Measurements from ENCODE around the gene MARK1. TPM values are rescaled to one million over a fixed set of nuclear protein-coding genes. Genes with fewer than 3 reads are reported as not detected.
A peak's percentile ranks its signal among the peaks of the same experiment; 100 is the strongest.

The MARK1 gene
- total and polyA plus RNA-seq, 2 of the 13 experiments (the other 11 are each of a cell fraction or from before 2014, with no cell fraction given), result not detected

GRCh38 chr1:220698607-220699016 lies 170.7 kb downstream of the MARK1 start (continued):
- TF ChIP-seq HNF1A (IDR thresholded peaks at IDR 0.05; ENCODE audit: low read depth) (peak; percentile 82), HNF1A (CRISPR knock-in tag; IDR thresholded peaks at IDR 0.05; ENCODE audit: borderline replicate concordance) (peak; percentile 94), ZNF891 (CRISPR knock-in tag; IDR thresholded peaks at IDR 0.05) (no peak), BRD4 (CRISPR knock-in tag; IDR thresholded peaks at IDR 0.05) (no peak), ZBTB49 (CRISPR knock-in tag; IDR thresholded peaks at IDR 0.05; ENCODE audit: borderline replicate concordance) (no peak), HNF1B (CRISPR knock-in tag; IDR thresholded peaks at IDR 0.05) (peak; percentile 91), GFI1 (CRISPR knock-in tag; IDR thresholded peaks at IDR 0.05; ENCODE audit: borderline replicate concordance) (peak; percentile 95), SIN3A (IDR thresholded peaks at IDR 0.05; ENCODE audit: borderline replicate concordance, low read depth, low read length) (0 out of 2 replicates have a peak, but pooled peaks have one; percentile 46), ZNF740 (CRISPR knock-in tag; IDR thresholded peaks at IDR 0.05) (no peak), MED8 (CRISPR knock-in tag; IDR thresholded peaks at IDR 0.05; ENCODE audit: insufficient replicate concordance) (no peak), ZNF18 (CRISPR knock-in tag; IDR thresholded peaks at IDR 0.05; ENCODE audit: insufficient replicate concordance) (no peak)
